Panc1 (cell line): ENCODE results near the gene INSL4.

Source experiments
- POLR2AphosphoS5 ChIP-seq: IDR thresholded peaks from 2 replicates; pipeline ENCODE4 v1.6.1; 2012; ENCODE audit warnings: mild to moderate bottlenecking, low read depth, low read length, moderate library complexity
- SIN3A ChIP-seq: IDR thresholded peaks from 2 replicates; pipeline ENCODE4 v1.6.1; 2012; ENCODE audit warnings: low read depth, mild to moderate bottlenecking, low read length, moderate library complexity, borderline replicate concordance; ENCODE audit not compliant: insufficient read depth
- TCF7L2 ChIP-seq: IDR thresholded peaks from 2 replicates; pipeline ENCODE4 v1.6.1; 2011; ENCODE audit warnings: mild to moderate bottlenecking, low read depth, low read length, inconsistent platforms
- TF ChIP-seq, protein P1 (sequence below): fragments of 450-650 bp; IDR thresholded peaks from 2 replicates; pipeline ENCODE4 v1.5.1; 2017; ENCODE audit warnings: mild to moderate bottlenecking
- TF ChIP-seq, protein P2 (sequence below), 2 experiments: IDR thresholded peaks; 2 replicates each; pipeline ENCODE4 v1.6.1; 2011 to 2012; ENCODE audit warnings: low read depth in 2 of 2, control low read depth in 1 of 2, low read length in 1 of 2, mild to moderate bottlenecking in 1 of 2, moderate library complexity in 1 of 2; ENCODE audit not compliant: insufficient read depth in 1 of 2

DNA sequence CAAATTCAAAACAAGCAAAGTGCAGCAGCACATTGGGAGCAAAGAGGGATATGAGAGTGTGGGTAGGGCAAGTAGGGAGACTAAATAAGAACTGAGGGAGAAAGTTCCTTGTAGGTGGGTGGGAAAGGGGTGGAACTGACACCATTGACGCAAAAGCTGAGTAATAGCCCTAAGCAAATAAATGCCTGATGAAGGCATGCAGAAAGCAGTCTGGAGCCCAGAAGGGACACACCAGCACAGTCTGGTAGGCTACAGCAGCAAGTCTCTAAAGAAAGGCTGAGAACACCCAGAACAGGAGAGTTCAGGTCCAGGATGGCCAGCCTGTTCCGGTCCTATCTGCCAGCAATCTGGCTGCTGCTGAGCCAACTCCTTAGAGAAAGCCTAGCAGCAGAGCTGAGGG lies at the start of gene INSL4:
- TF ChIP-seq, protein P1, sequence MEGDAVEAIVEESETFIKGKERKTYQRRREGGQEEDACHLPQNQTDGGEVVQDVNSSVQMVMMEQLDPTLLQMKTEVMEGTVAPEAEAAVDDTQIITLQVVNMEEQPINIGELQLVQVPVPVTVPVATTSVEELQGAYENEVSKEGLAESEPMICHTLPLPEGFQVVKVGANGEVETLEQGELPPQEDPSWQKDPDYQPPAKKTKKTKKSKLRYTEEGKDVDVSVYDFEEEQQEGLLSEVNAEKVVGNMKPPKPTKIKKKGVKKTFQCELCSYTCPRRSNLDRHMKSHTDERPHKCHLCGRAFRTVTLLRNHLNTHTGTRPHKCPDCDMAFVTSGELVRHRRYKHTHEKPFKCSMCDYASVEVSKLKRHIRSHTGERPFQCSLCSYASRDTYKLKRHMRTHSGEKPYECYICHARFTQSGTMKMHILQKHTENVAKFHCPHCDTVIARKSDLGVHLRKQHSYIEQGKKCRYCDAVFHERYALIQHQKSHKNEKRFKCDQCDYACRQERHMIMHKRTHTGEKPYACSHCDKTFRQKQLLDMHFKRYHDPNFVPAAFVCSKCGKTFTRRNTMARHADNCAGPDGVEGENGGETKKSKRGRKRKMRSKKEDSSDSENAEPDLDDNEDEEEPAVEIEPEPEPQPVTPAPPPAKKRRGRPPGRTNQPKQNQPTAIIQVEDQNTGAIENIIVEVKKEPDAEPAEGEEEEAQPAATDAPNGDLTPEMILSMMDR: no peak
- TF ChIP-seq, protein P2, sequence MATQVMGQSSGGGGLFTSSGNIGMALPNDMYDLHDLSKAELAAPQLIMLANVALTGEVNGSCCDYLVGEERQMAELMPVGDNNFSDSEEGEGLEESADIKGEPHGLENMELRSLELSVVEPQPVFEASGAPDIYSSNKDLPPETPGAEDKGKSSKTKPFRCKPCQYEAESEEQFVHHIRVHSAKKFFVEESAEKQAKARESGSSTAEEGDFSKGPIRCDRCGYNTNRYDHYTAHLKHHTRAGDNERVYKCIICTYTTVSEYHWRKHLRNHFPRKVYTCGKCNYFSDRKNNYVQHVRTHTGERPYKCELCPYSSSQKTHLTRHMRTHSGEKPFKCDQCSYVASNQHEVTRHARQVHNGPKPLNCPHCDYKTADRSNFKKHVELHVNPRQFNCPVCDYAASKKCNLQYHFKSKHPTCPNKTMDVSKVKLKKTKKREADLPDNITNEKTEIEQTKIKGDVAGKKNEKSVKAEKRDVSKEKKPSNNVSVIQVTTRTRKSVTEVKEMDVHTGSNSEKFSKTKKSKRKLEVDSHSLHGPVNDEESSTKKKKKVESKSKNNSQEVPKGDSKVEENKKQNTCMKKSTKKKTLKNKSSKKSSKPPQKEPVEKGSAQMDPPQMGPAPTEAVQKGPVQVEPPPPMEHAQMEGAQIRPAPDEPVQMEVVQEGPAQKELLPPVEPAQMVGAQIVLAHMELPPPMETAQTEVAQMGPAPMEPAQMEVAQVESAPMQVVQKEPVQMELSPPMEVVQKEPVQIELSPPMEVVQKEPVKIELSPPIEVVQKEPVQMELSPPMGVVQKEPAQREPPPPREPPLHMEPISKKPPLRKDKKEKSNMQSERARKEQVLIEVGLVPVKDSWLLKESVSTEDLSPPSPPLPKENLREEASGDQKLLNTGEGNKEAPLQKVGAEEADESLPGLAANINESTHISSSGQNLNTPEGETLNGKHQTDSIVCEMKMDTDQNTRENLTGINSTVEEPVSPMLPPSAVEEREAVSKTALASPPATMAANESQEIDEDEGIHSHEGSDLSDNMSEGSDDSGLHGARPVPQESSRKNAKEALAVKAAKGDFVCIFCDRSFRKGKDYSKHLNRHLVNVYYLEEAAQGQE (IDR thresholded peaks at IDR 0.05; ENCODE audit: insufficient read depth in 1 of 2, low read depth in 2 of 2, low read length in 1 of 2): no peak
- TF ChIP-seq SIN3A (no peak), POLR2AphosphoS5 (no peak), TCF7L2 (no peak)
